ENCODE results near the gene UPF3B.
"Not testable (repeated sequence)": the region's sequence is repeated elsewhere in the genome, so short reads cannot be mapped to it uniquely, and the experiment has no call there.

UPF3B gene

DNA sequence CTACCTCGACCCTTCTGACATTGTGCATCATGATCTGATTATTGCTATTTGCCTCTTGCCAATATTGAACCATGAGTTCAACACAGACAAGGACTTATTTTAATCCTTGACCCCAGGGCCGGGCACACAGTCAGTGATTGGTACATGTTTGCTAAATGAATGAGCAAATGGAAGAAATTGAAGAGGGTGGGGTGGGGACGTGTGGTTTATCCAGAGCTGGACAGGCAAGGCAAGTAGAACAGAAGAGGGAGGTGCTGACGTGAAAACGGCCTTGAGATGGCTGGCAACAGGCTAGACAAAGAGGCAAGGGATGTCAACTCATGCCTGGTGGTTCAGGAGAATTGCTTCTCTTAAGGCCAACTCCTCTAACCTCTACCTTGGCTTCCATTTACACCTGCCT is 28.5 kb downstream of the UPF3B start:
- not testable (repeated sequence) for DNase-seq

DNA sequence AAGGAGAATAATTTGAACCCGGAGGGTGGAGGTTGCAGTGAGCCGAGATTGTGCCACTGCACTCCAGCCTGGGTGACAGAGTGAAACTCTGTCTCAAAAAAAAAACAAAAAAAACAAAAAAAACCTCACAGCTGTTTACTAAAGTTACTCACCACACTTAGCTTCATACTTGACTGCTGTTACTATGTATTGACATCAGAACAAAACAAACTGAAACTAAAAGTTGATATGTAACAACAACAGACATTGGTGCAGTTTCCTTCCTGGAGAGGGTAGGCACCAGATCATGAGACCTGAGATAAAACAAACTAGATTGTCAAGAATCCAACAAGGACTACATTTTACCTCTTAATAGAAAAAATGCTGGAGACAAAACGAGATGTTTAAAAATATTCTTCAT is 31.1 kb downstream of the UPF3B start:
- not testable (repeated sequence) for DNase-seq

- no peak for DNase-seq
These were observed 35.6 kb downstream of the UPF3B start for GRCh38 chrX:119817130-119817690.

GRCh38 chrX:119816300-119816699 is 36.5 kb downstream of the UPF3B start:
- no peak for DNase-seq

GRCh38 chrX:119809185-119809666 is 43.5 kb downstream of the UPF3B start:
- no peak for DNase-seq

- DNase-seq, result not testable (repeated sequence)
These were observed 44.3 kb downstream of the UPF3B start for GRCh38 chrX:119808461-119808860.

DNA sequence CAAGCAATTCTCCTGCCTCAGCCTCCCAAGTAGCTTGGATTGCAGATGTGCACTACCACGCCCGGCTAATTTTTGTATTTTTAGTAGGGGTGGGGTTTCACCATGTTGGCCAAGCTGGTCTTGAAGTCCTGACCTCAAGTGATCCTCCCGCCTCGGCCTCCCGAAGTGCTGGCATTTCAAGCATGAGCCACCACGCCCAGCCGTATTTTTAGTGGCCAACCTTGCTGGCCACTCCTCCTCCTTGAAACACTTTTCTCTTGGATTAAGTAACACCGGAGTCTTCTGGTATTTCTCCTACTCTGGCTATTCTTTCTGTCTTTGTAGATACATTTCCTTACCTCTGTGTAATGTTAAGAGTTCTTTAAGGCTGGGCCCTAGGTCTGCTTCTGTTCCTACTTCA is 50.2 kb downstream of the UPF3B start:
- no peak for DNase-seq

DNA sequence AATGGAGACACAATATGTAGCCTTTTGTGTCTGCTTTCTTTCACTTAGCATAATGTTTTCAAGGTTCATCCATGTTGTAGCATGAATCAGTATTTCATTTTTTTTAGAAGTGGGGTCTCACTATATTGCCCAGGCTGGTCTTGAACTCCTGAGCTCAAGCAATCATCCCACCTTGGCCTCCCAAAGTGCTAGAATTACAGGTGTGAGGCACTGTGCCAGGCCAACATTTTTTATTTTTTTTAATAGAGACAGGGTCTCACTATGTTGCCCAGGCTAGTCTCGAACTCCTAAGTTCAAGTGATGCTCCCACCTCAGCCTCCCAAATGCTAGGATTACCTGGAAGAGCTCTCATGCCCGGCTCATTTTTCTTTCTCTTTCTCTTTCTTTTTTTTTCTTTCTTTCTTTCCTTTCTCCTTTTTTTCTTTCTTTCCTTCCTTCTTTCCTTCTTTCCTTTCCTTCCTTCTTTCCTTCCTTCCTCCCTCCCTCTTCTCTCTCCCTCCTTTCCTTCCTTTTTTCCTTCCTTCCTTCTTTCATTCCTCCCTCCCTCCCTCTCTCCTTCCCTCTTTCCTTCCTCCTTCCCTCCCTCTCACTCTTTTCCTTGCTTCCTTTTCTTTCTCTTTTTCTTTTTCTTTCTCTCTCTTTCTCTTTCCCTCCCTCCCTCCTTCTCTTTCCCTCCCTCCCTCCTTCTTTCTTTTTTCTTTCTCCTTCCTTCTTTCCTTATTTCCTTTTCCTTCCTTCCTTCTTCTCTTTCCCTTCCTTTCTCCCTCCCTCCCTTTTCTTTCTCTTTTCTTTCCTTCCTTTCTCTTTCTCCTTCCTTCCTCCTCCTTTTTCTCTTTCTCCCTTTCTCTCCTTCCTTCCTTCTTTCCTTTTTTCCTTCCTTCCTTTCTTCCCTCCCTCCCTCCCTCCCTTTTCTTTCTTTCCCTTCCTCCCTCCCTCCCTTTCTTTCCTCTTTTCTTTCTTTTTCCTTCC is 51.2 kb downstream of the UPF3B start:
- DNase-seq, result no peak

DNA sequence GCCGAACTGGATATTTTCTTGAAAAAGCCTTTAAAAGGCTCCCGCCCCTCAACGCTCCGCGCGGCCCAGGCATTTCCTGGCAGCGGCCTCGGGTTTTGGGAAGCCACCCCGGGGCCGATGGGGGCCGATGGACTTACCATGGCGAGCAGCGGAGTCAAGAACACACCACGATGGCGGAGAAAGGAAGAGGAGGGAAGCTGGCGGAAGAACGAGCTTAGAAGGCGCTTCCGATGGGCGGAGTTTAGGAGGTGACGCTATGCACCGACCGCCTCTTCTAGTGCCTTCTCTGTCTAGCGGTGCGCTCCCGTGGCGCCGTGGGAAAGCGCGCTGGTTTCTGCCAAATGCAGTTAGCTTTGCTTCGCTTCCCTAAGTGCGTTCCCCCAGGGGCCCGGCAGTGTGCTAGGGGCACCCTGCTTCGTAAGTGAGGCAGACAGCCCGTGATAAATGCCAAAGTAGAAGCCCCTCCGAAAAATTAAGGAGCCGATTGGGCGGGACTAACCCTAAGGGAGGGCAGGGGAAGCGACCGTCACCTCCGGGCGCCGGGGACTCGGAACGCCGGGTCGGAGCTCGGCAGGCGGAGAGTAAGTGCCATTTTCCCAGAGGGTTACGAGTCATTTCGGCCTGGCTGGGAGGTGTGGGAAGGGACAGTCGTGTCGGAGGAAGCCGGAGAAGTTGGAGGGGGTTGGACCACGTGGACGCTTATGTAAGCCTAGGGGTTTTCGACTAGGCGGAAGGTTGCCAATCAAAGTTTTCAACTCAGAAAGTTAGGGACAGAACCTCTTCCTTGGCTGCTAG is 61.1 kb downstream of the UPF3B start, which contains the start of gene RPL39:
RPL39 (minus strand) TSS at position 194 of the 795 bp plus-strand sequence; CDS start at position 140, 54 bp downstream.
- peak; percentile 94 for DNase-seq

DNA sequence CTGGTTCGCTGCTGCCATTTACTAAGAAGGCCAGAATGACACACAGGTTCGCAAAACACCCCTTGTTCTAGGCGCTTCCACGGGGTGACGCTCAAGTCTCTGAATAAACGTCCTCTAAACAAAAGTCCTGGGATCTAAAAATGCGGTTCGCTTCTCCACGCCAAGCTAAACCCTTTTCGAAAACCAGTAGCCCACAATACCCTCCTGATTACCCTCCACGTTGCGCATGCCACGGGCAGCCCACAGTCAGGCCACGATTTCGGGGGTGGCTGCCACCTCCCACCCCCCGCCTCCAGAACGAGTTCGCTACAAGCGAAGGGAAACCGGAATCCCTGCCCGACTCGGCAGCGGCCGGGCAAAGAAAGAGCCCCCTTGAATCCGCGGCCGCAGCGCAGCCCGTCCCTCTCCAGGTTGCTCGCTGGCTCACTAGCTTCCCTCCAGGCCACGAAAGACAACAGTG is 61.8 kb downstream of the UPF3B start:
- peak; percentile 49 for DNase-seq

DNA sequence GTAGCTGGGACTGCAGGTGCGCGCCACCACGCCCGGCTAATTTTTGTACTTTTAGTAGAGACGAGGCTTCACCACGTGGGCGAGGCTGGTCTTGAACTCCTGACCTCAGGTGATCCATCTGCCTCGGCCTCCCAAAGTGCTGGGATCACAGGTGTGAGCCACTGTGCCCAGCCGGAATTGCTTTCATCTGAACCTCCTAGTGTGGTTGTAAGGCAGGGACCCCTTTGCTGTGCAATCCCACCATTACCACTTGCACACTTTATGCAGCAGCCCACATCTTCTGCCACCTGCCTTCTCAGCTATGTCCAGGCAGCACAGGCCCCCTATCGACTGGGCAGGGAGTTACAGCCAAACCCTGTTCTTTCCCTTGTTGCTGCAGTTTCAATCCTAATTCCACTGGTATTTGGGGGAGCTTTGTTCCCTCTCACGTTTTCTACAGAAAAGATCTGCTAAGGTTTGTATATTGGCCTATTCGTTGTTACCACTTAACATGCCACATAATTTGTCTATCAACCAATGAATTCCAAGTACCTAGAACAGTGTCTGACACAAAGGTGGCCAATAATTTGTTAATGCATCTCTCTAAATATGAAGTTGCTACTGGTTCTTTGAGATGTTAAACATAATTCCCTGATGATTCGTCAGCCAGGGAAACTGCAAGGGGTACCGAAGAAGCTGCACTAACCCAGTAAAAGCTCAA is 67.9 kb downstream of the UPF3B start:
- no peak for DNase-seq
